GM12878 (cell line): ENCODE results near the gene RASAL3. TPM values are rescaled to one million over a fixed set of nuclear protein-coding genes. Genes with fewer than 3 reads are reported as not detected.

Experiments used
- BHLHE40 ChIP-seq, 2 experiments: fragments of 450-650 bp in 1 of 2; IDR thresholded peaks; 2 replicates each; pipeline ENCODE4 v1.6.1; 2011 to 2017; ENCODE audit warnings: low read depth in 2 of 2, borderline replicate concordance in 1 of 2, improper control_type of control experiment in 1 of 2, low read length in 1 of 2, mild to moderate bottlenecking in 1 of 2
- CHD4 ChIP-seq: fragments of 200-600 bp; sonication (generic); IDR thresholded peaks from 2 replicates; pipeline ENCODE4 v1.6.1; 2016; ENCODE audit warnings: mild to moderate bottlenecking
- CREM ChIP-seq: IDR thresholded peaks from 2 replicates; pipeline ENCODE4 v1.6.1; 2014; ENCODE audit warnings: antibody characterized with exemption, low read depth
- DPF2 ChIP-seq: fragments of 450-650 bp; IDR thresholded peaks from 2 replicates; pipeline ENCODE4 v1.6.1; 2017; ENCODE audit warnings: mild to moderate bottlenecking
- EED ChIP-seq: sonication (generic); IDR thresholded peaks from 2 replicates; pipeline ENCODE4 v1.6.1; 2016; ENCODE audit warnings: antibody characterized with exemption, low read depth
- EZH2 ChIP-seq: IDR thresholded peaks from 2 replicates; pipeline ENCODE4 v1.6.1; 2012; ENCODE audit warnings: low read depth, mild to moderate bottlenecking, control low read depth, inconsistent platforms, low read length, borderline replicate concordance; ENCODE audit not compliant: control insufficient read depth
- GABPA ChIP-seq: IDR thresholded peaks from 2 replicates; pipeline ENCODE4 v1.6.1; 2014; ENCODE audit warnings: antibody characterized with exemption, low read depth, mild to moderate bottlenecking, inconsistent platforms
- GATAD2B ChIP-seq: fragments of 450-650 bp; conservative IDR thresholded peaks from 2 replicates; pipeline ENCODE4 v1.6.1; 2017; ENCODE audit warnings: low read depth, mild to moderate bottlenecking, moderate library complexity
- HCFC1 ChIP-seq: fragments of 150-350 bp; IDR thresholded peaks from 2 replicates; pipeline ENCODE4 v1.6.1; 2014; ENCODE audit warnings: low read length
- IKZF1 ChIP-seq: fragments of 450-650 bp; conservative IDR thresholded peaks from 2 replicates; pipeline ENCODE4 v1.6.1; 2017; ENCODE audit warnings: antibody characterized with exemption, mild to moderate bottlenecking
- LARP7 ChIP-seq: fragments of 450-650 bp; IDR thresholded peaks from 2 replicates; pipeline ENCODE4 v1.6.1; 2017; ENCODE audit warnings: mild to moderate bottlenecking
- MYB ChIP-seq: fragments of 150-350 bp; IDR thresholded peaks from 2 replicates; pipeline ENCODE4 v1.6.1; 2014; ENCODE audit warnings: mild to moderate bottlenecking, low read depth, low read length, borderline replicate concordance
- PAX8 ChIP-seq: fragments of 450-650 bp; IDR thresholded peaks from 2 replicates; pipeline ENCODE4 v1.6.1; 2017; ENCODE audit warnings: mild to moderate bottlenecking, moderate library complexity
- POLR2AphosphoS5 ChIP-seq: IDR thresholded peaks from 2 replicates; pipeline ENCODE4 v1.6.1; 2011; ENCODE audit warnings: mild to moderate bottlenecking, low read length, inconsistent platforms
- SMAD1 ChIP-seq: fragments of 450-650 bp; IDR thresholded peaks from 2 replicates; pipeline ENCODE4 v1.6.1; 2018; ENCODE audit warnings: mild to moderate bottlenecking, low read depth; ENCODE audit not compliant: partially characterized antibody
- SP1 ChIP-seq: IDR thresholded peaks from one replicate; pipeline ENCODE4 v1.6.1; 2011; ENCODE audit warnings: low read depth, low read length
- SPI1 ChIP-seq: IDR thresholded peaks from 2 replicates; pipeline ENCODE4 v1.6.1; 2011; ENCODE audit warnings: low read depth, mild to moderate bottlenecking, low read length, moderate library complexity, borderline replicate concordance; ENCODE audit not compliant: insufficient read depth
- TCF3 ChIP-seq: IDR thresholded peaks from 2 replicates; pipeline ENCODE4 v1.6.1; 2012; ENCODE audit warnings: low read depth, mild to moderate bottlenecking, low read length, borderline replicate concordance; ENCODE audit not compliant: insufficient read depth
- YY1 ChIP-seq: IDR thresholded peaks from 2 replicates; pipeline ENCODE4 v1.6.1; 2011; ENCODE audit warnings: low read depth, mild to moderate bottlenecking, low read length
- ZNF207 ChIP-seq: fragments of 450-650 bp; IDR thresholded peaks from 2 replicates; pipeline ENCODE4 v1.6.1; 2014; ENCODE audit warnings: antibody characterized with exemption, mild to moderate bottlenecking, borderline replicate concordance
- ZNF384 ChIP-seq: IDR thresholded peaks from 2 replicates; pipeline ENCODE4 v1.6.1; 2012; ENCODE audit warnings: low read depth, mild to moderate bottlenecking, low read length, improper control_type of control experiment, borderline replicate concordance
- polyA plus RNA-seq, 11 experiments: library from polyadenylated mRNA; depleted of rRNA in 4 of 11; unstranded in 6 of 11; stranded (reverse) in 5 of 11; fragments of >200 nt; fragmentation: Nextera tagmentation in 4 of 11; fragmentation: Illumina TruSeq in 1 of 11; extraction: Ambion mirVana in 4 of 11; extraction: Trizol in 1 of 11; gene quantifications; 1 replicate in 1 of 11; 2 replicates in 10 of 11; pipeline versions ENCODE4 v1.2.1 to v1.2.3, GENCODE V29; 2011 to 2016; ENCODE audit warnings: inconsistent platforms in 2 of 11, missing spikeins in 2 of 11, low read depth in 1 of 11
- total RNA-seq, 4 experiments: library from RNA; depleted of rRNA in 3 of 4; stranded (reverse); fragments of >200 nt in 3 of 4; fragmentation: Illumina TruSeq in 1 of 4; extraction: Trizol in 1 of 4; gene quantifications; 2 replicates each; pipeline versions ENCODE4 v1.2.1 to v1.2.3, GENCODE V29; 2013 to 2021
- TF ChIP-seq, protein P1 (sequence below): fragments of 450-650 bp; IDR thresholded peaks from 2 replicates; pipeline ENCODE4 v1.6.1; 2016; ENCODE audit warnings: mild to moderate bottlenecking, moderate library complexity, borderline replicate concordance
- TF ChIP-seq, protein P2 (sequence below): fragments of 450-650 bp; IDR thresholded peaks from 2 replicates; pipeline ENCODE4 v1.6.1; 2017; ENCODE audit warnings: mild to moderate bottlenecking, moderate library complexity

Gene RASAL3
- total and polyA plus RNA-seq, 10 of the 15 experiments (the other 5 are each of a cell fraction or from before 2014, with no cell fraction given): 1.7 to 81.3 (median 23.2) TPM

DNA sequence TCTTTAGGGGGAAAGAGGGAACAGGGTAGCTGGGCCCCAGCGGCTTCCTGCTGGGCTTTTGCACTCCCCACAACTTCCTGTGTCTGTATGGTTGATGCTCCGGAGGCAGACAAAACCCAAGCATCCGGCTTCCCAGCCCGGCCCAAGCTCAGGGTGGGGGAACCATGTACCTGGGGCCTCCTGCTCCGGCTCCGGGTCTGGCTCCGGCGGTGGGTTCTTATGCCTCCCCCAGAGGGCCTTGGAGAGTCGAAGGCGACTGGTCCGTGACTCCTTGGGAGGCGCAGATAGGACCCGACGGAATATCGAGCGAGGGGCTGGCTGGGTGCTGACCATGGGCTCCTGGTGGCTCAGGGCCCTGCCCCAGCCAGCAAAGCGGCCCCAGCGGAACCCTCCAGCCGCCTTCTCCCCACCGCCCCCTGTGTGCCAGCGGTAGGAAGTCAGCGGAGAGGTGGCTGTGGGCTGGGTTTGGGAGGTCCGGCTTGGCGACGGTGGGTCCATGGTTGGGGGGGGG is 428 bp downstream of the RASAL3 start (continued):
- 0 out of 2 replicates have a peak, but pooled peaks have one; percentile 71 for TF ChIP-seq YY1
- peak; percentile 44; the same call in 1 of the 2 replicates for TF ChIP-seq HCFC1
- peak; percentile 44; the same call in 1 of the 2 replicates for TF ChIP-seq SPI1
- TF ChIP-seq BHLHE40 (IDR thresholded peaks at IDR 0.05; ENCODE audit: borderline replicate concordance in 1 of 2, low read depth in 2 of 2, low read length in 1 of 2): 0 out of 4 replicates have a peak, but pooled peaks of 1 of the 2 experiments have one; percentile 26
- TF ChIP-seq MYB: no peak
- TF ChIP-seq LARP7: peak; percentile 69
- TF ChIP-seq, protein P1, sequence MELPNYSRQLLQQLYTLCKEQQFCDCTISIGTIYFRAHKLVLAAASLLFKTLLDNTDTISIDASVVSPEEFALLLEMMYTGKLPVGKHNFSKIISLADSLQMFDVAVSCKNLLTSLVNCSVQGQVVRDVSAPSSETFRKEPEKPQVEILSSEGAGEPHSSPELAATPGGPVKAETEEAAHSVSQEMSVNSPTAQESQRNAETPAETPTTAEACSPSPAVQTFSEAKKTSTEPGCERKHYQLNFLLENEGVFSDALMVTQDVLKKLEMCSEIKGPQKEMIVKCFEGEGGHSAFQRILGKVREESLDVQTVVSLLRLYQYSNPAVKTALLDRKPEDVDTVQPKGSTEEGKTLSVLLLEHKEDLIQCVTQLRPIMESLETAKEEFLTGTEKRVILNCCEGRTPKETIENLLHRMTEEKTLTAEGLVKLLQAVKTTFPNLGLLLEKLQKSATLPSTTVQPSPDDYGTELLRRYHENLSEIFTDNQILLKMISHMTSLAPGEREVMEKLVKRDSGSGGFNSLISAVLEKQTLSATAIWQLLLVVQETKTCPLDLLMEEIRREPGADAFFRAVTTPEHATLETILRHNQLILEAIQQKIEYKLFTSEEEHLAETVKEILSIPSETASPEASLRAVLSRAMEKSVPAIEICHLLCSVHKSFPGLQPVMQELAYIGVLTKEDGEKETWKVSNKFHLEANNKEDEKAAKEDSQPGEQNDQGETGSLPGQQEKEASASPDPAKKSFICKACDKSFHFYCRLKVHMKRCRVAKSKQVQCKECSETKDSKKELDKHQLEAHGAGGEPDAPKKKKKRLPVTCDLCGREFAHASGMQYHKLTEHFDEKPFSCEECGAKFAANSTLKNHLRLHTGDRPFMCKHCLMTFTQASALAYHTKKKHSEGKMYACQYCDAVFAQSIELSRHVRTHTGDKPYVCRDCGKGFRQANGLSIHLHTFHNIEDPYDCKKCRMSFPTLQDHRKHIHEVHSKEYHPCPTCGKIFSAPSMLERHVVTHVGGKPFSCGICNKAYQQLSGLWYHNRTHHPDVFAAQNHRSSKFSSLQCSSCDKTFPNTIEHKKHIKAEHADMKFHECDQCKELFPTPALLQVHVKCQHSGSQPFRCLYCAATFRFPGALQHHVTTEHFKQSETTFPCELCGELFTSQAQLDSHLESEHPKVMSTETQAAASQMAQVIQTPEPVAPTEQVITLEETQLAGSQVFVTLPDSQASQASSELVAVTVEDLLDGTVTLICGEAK: peak; percentile 93
- TF ChIP-seq SP1: peak; percentile 10
- TF ChIP-seq DPF2: no peak
- peak; percentile 76 for TF ChIP-seq EED
- TF ChIP-seq, protein P2, sequence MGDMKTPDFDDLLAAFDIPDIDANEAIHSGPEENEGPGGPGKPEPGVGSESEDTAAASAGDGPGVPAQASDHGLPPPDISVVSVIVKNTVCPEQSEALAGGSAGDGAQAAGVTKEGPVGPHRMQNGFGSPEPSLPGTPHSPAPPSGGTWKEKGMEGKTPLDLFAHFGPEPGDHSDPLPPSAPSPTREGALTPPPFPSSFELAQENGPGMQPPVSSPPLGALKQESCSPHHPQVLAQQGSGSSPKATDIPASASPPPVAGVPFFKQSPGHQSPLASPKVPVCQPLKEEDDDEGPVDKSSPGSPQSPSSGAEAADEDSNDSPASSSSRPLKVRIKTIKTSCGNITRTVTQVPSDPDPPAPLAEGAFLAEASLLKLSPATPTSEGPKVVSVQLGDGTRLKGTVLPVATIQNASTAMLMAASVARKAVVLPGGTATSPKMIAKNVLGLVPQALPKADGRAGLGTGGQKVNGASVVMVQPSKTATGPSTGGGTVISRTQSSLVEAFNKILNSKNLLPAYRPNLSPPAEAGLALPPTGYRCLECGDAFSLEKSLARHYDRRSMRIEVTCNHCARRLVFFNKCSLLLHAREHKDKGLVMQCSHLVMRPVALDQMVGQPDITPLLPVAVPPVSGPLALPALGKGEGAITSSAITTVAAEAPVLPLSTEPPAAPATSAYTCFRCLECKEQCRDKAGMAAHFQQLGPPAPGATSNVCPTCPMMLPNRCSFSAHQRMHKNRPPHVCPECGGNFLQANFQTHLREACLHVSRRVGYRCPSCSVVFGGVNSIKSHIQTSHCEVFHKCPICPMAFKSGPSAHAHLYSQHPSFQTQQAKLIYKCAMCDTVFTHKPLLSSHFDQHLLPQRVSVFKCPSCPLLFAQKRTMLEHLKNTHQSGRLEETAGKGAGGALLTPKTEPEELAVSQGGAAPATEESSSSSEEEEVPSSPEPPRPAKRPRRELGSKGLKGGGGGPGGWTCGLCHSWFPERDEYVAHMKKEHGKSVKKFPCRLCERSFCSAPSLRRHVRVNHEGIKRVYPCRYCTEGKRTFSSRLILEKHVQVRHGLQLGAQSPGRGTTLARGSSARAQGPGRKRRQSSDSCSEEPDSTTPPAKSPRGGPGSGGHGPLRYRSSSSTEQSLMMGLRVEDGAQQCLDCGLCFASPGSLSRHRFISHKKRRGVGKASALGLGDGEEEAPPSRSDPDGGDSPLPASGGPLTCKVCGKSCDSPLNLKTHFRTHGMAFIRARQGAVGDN: peak; percentile 54
- no peak for TF ChIP-seq CHD4
- TF ChIP-seq CREM: peak; percentile 56
- TF ChIP-seq SMAD1: no peak
- TF ChIP-seq ZNF384: no peak
- no peak for TF ChIP-seq PAX8
- TF ChIP-seq EZH2: no peak
- TF ChIP-seq GATAD2B: peak; percentile 24; the same call in 1 of the 2 replicates
- TF ChIP-seq POLR2AphosphoS5: peak; percentile 76
- peak; percentile 60; the same call in 1 of the 2 replicates for TF ChIP-seq ZNF207
- TF ChIP-seq GABPA: peak; percentile 91
- TF ChIP-seq TCF3: 0 out of 2 replicates have a peak, but pooled peaks have one; percentile 25
- TF ChIP-seq IKZF1: peak; percentile 70
